Loucy (cell line): ENCODE data around the gene WDR1.

Experiments used
- H2AFZ ChIP-seq: fragments of 200-600 bp; sonication (generic); 2 replicates; pipeline ENCODE4 v1.6.0; 2016; ENCODE audit warnings: antibody characterized with exemption, mild to moderate bottlenecking, low read length, moderate library complexity
- H3F3A ChIP-seq: fragments of 200-600 bp; 2 replicates; pipeline ENCODE4 v1.6.0; 2016; ENCODE audit warnings: antibody characterized with exemption, low read depth, mild to moderate bottlenecking
- H3K27me3 ChIP-seq: fragments of 200-600 bp; sonication (generic); 2 replicates; pipeline ENCODE4 v1.6.1; 2014; ENCODE audit warnings: low read length, mild to moderate bottlenecking; ENCODE audit not compliant: insufficient read depth, poor library complexity, severe bottlenecking
- H3K36me3 ChIP-seq: fragments of 200-600 bp; sonication (generic); 2 replicates; pipeline ENCODE4 v1.6.1; 2016; ENCODE audit warnings: low read length; ENCODE audit not compliant: insufficient read depth
- H3K4me1 ChIP-seq: fragments of 200-600 bp; sonication (generic); 2 replicates; pipeline ENCODE4 v1.5.1; 2014; ENCODE audit warnings: low read length, mild to moderate bottlenecking; ENCODE audit not compliant: insufficient read depth, poor library complexity, severe bottlenecking
- H3K4me2 ChIP-seq: fragments of 200-600 bp; sonication (generic); 2 replicates; pipeline ENCODE4 v1.6.0; 2014; ENCODE audit warnings: antibody characterized with exemption, low read length, low read depth, mild to moderate bottlenecking; ENCODE audit not compliant: poor library complexity, severe bottlenecking
- H3K4me3 ChIP-seq: fragments of 200-600 bp; sonication (generic); 2 replicates; pipeline ENCODE4 v1.5.1; 2014; ENCODE audit warnings: low read length, mild to moderate bottlenecking, mixed read lengths; ENCODE audit not compliant: poor library complexity, severe bottlenecking
- H3K79me2 ChIP-seq: fragments of 200-600 bp; sonication (generic); 2 replicates; pipeline ENCODE4 v1.6.1; 2014; ENCODE audit warnings: low read length; ENCODE audit not compliant: insufficient read depth
- H3K9ac ChIP-seq: fragments of 200-600 bp; sonication (generic); 2 replicates; pipeline ENCODE4 v1.6.0; 2014; ENCODE audit warnings: mild to moderate bottlenecking, low read depth, low read length, moderate library complexity; ENCODE audit not compliant: poor library complexity, severe bottlenecking
- H3K9me2 ChIP-seq: fragments of 200-600 bp; sonication (generic); replicated peaks from 2 replicates; pipeline ENCODE4 v1.6.1; 2016; ENCODE audit warnings: low read depth, low read length, mixed read lengths
- H3K9me3 ChIP-seq: fragments of 200-600 bp; sonication (generic); 2 replicates; pipeline ENCODE4 v1.6.1; 2014; ENCODE audit warnings: mild to moderate bottlenecking, antibody characterized with exemption, low read length, low read depth; ENCODE audit not compliant: insufficient read depth
- H4K20me1 ChIP-seq: fragments of 200-600 bp; sonication (generic); 2 replicates; pipeline ENCODE4 v1.6.0; 2014; ENCODE audit warnings: antibody characterized with exemption, low read length, mild to moderate bottlenecking; ENCODE audit not compliant: insufficient read depth, poor library complexity, severe bottlenecking
- CTCF ChIP-seq: fragments of 200-600 bp; sonication (generic); conservative IDR thresholded peaks from 2 replicates; pipeline ENCODE4 v1.5.1; 2014; ENCODE audit warnings: mild to moderate bottlenecking, antibody characterized with exemption, low read length
- EZH2phosphoT487 ChIP-seq: fragments of 200-600 bp; IDR thresholded peaks from 2 replicates; pipeline ENCODE4 v1.6.1; 2018; ENCODE audit warnings: antibody characterized with exemption, mild to moderate bottlenecking, moderate library complexity, borderline replicate concordance

Gene WDR1

GRCh38 chr4:10108391-10108790 lies 8.2 kb downstream of the WDR1 start:
- H4K20me1 ChIP-seq, result peaks cover 99% of the 10 kb centered on the region
- peak overlapping the region; percentile 92 for H3K4me3 ChIP-seq
- H3K4me2 ChIP-seq, result peak overlapping the region; percentile 99
- H3F3A ChIP-seq, result no peaks in the 10 kb centered on the region
- TF ChIP-seq CTCF (no peak), EZH2phosphoT487 (no peak)
- H3K9me2 ChIP-seq, result no peaks in the 10 kb centered on the region
- no peak overlapping the region for H2AFZ ChIP-seq
- H3K79me2 ChIP-seq, result peaks cover 100% of the 10 kb centered on the region
- peaks cover 63% of the 10 kb centered on the region; the same call in 1 of the 2 replicates for H3K36me3 ChIP-seq
- no peaks in the 10 kb centered on the region for H3K27me3 ChIP-seq
- peaks cover 95% of the 10 kb centered on the region for H3K4me1 ChIP-seq
- H3K9ac ChIP-seq, result peak overlapping the region; percentile 29
- H3K9me3 ChIP-seq, result no peaks in the 10 kb centered on the region

GRCh38 chr4:10107111-10108091 lies 9.2 kb downstream of the WDR1 start:
- H3F3A ChIP-seq, result no peaks in the 10 kb centered on the region
- H3K27me3 ChIP-seq, result no peaks in the 10 kb centered on the region
- H3K4me3 ChIP-seq, result peak overlapping the region; percentile 92
- no peak overlapping the region for H2AFZ ChIP-seq
- peak overlapping the region; percentile 99 for H3K4me2 ChIP-seq
- H3K9me3 ChIP-seq, result no peaks in the 10 kb centered on the region
- TF ChIP-seq CTCF (no peak), EZH2phosphoT487 (no peak)
- peaks cover 86% of the 10 kb centered on the region for H3K4me1 ChIP-seq
- peak overlapping the region; percentile 43 for H3K9ac ChIP-seq
- H3K9me2 ChIP-seq, result no peaks in the 10 kb centered on the region
- peaks cover 63% of the 10 kb centered on the region; the same call in 1 of the 2 replicates for H3K36me3 ChIP-seq
- peaks cover 100% of the 10 kb centered on the region for H3K79me2 ChIP-seq
- peaks cover 99% of the 10 kb centered on the region for H4K20me1 ChIP-seq

GRCh38 chr4:10106421-10107039 lies 10.1 kb downstream of the WDR1 start:
- peaks cover 77% of the 10 kb centered on the region for H3K4me1 ChIP-seq
- no peaks in the 10 kb centered on the region for H3F3A ChIP-seq
- H3K4me3 ChIP-seq, result peak overlapping the region; percentile 92
- H3K9ac ChIP-seq, result peak overlapping the region; percentile 43
- no peaks in the 10 kb centered on the region for H3K9me2 ChIP-seq
- H3K79me2 ChIP-seq, result peaks cover 100% of the 10 kb centered on the region
- no peaks in the 10 kb centered on the region for H3K9me3 ChIP-seq
- no peak overlapping the region for H2AFZ ChIP-seq
- no peaks in the 10 kb centered on the region for H3K27me3 ChIP-seq
- H3K36me3 ChIP-seq, result peaks cover 63% of the 10 kb centered on the region
- H4K20me1 ChIP-seq, result peaks cover 99% of the 10 kb centered on the region
- TF ChIP-seq CTCF (no peak), EZH2phosphoT487 (no peak)
- H3K4me2 ChIP-seq, result peak overlapping the region; percentile 99
